Stimulated activated naive CD8-positive, alpha-beta T cell treated with anti-CD3 and anti-CD28 coated beads, Interleukin-15, Interleukin-2, amounts not matched to agents 100 U/mL and 50 U/mL, for 24 hours (primary cell): Measurements from ENCODE around the gene SPAG6.
A peak's percentile ranks its signal among the peaks of the same experiment; 100 is the strongest.
"Not testable (repeated sequence)": the region's sequence is repeated elsewhere in the genome, so short reads cannot be mapped to it uniquely, and the experiment has no call there.

Experiments used
- ATAC-seq: fragments of 150-1000 bp; cut with Tn5 transposase; one replicate; pipeline ENCODE4 v1.10.0; 2021
- DNase-seq: peaks from one replicate; pipeline ENCODE4 v3.0.0; 2021

The SPAG6 gene

DNA sequence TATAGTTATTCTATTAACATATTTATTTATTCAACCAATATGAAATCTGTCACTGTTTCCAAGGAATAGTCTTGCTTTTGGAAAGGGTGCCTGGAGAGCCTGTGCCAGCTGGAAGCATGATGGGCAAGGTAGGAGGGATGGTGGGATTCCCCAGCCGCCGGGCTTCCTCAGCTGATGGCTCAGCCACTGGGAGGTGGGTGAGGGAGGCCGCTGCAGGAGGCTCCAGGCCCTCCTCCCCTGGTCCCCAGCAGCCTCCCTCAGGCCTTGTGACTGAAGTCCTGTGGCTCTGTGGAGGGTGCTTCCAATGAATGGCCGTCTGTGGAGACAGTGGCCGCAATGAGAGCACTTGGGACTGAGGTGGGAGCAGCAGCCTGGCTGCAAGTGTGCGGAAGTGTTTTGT, 27.0 kb downstream of the SPAG6 start:
- DNase-seq = no peak
- ATAC-seq = no peak

DNA sequence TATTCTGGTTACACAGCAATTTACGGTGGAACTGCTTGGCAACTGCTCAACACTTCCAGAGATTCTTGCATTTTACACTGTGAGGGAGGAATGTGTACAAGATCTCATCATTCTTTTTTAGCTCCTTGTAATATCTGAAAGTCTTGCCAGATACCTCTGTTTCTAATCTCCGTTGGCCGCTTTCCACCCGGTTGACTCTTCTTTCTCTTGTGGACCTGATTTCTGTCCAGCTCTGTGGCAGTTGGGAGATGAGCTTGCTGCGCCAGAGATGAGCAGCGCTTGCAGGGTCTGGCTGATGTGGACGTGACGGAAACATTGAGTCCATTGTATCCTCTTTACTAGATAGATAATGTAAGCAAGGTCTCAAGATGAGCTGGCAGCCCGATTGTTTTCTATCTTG, 27.6 kb downstream of the SPAG6 start:
- ATAC-seq = no peak
- DNase-seq = no peak

DNA sequence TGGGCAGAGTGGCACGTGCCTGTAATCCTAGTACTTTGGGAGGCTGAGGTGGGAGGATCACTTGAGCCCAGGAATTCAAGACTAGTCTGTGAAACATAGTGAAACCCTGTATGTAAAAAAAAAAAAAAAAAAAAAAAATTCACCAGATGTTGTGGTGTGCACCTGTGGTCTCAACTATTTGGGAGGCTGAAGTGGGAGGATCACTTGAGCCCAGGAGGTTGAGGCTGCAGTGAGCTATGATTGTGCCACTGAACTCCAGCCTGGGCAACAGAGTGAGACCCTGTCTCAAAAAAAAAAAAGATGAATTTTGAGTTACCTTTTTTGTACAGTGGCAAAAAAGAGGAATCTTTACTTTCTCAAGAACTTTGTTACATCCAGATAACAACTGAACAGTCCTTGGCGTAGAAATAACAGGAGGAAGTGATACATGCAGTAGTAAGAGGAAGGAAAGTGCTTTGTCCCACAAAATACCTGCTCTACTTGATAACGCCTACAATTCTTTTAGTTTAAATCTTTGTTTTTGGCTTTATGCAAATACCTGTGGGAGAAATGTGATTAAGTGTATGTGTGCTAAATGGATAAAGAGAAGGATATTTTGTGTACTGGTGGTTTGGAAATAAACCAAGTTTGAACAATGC, 29.3 kb downstream of the SPAG6 start:
- no peak for ATAC-seq
- no peak for DNase-seq

DNA sequence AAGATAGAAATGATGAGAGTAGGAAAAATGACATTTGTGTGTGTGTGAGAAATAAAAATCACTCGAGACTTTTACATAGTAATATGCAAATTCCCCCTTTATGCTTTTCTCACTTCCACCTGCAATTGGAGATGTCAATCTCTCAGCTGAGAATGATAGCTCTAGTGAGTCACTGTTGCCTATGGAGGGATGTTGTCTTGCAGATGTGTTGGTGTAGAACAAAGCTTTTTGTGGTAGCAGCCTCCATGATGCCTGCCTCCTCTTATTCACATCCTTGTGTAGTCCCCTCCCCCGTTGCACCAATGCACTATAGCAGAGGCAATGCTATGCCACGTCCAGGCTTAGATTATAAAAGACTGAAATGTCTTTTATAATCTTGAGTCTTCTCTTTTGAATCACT, 33.8 kb downstream of the SPAG6 start:
- ATAC-seq (peak; percentile 98), DNase-seq (peak; percentile 63)

DNA sequence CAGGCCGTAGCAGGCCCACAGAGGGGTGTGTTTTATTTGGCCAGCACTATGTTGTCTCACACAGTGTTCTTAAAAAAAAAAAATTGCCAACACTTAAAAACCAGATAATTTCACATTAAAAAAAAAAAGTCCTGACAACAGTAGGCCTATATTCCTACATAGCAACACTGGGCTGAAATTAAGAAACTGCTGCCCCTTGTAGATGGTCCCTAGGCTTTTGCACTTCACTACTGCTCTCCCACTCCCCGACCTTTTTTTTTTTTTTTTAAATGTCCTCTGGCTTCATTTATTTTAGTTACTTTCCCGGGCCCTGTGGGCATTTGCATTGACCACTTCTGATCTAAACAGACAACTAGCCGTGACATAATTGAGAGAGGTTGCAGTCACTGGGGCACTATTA, 36.0 kb downstream of the SPAG6 start:
- ATAC-seq (no peak), DNase-seq (no peak)

DNA sequence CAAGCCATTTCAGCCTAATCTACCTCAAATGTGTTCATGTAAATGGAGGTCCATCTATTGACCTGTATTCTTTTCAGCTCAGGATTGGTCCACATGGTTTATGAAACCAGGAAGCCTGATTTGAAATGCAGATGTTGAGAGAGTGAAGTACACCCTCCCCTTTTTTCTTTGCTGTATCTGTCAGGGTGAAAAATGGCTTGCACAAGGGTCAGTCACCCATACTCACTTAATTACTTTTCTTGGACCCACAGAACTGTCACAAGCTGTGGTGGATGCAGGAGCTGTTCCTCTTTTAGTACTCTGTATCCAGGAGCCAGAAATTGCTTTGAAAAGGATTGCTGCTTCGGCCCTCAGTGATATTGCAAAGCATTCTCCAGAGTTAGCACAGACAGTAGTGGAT, 41.2 kb downstream of the SPAG6 start:
- ATAC-seq (no peak), DNase-seq (no peak)

DNA sequence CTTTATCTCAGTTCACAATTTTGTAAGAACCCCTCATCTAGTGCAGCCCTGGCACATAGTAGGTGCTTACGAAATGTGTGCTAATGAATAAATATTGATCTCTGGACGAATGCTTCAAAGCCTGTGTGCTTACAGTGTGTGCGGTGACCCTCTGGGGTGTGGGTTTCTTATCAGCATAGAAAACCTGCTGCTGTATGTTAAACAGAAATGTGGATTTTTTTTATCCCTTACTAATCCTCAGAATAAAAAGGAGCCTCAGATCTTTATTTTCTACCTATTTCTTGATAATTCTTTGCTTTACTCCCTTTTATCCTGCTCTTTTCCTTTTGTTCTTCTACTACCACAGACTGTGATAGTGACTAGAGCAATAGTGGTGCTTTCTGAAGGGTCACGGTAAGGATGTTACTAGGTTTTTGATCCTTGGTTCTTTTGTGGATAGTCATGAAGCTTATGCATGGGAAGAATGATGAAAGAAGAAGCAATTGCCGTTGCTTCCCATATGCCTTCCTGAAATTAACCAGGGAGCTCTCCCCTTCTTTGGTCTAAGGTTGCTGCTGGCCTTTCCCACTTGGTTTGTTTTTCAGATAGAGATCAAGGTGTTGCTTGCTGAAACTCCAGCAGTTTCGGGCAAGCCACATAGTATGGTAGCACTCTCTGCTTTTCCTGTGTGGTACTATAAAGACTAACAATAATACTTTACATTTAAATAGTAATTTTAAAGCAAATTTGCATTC, 44.7 kb downstream of the SPAG6 start:
- DNase-seq (no peak), ATAC-seq (no peak)

DNA sequence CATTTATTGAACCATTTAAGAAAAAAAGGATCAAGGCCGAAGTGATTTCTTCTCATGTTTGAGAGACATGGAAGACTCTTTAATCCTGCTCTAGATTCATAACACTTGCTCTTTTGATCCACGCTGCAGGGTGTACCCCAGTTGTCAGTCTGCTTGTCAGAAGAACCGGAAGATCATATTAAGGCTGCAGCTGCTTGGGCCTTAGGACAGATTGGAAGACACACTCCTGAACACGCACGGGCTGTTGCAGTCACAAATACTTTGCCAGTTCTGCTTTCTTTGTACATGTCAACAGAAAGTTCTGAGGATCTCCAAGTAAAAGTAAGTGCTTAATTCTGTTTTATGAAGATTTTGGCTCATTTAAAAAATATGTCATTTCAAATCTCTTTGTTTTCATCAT, 46.3 kb downstream of the SPAG6 start:
- no peak for ATAC-seq

DNA sequence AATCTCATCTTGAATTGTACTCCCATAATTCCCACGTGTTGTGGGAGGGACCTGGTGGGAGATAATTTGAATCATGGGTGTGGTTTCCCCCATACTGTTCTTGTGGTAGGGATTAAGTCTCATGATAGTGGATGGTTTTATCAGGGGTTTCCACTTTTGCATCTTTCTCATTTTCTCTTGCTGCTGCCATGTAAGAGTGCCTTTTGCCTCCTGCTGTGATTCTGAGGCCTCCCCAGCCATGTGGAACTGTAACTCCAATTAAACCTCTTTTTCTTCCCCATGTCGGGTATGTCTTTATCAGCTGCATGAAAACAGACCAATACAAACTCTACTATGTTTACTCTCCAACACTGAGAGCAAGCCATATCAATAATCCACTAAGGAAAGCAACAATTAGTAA, 50.9 kb downstream of the SPAG6 start:
- ATAC-seq, DNase-seq: not testable (repeated sequence)

More for the DNA sequence above, 46.3 kb downstream of the SPAG6 start:
- no peak for DNase-seq

DNA sequence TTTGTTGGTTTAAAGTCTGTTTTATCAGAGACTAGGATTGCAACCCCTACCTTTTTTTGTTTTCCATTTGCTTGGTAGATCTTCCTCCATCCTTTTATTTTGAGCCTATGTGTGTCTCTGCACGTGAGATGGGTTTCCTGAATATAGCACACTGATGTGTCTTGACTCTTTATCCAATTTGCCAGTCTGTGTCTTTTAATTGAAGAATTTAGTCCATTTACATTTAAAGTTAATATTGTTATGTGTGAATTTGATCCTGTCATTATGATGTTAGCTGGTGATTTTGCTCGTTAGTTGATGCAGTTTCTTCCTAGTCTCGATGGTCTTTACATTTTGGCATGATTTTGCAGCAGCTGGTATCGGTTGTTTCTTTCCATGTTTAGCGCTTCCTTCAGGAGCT, 61.6 kb downstream of the SPAG6 start:
- DNase-seq, ATAC-seq: not testable (repeated sequence)

DNA sequence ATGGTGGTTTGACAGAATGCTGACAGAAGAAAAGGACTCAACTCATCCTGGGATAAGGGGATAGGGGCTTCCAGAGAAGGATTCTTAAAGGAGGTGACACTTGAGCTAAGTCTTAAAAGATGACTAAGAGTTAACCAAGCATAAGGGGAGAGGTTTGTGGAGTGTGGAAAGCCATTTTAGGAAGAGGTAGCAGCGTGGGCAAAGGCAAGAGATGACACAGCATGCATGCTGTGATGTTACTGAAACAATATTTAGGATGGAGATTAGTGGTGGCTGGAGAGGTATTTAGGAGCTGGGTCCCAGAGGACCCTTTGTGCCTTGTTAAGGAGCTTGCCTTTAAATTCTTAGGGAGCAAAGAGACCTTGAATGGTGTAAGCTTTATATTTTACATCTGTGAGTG, 65.1 kb downstream of the SPAG6 start:
- no peak for DNase-seq
- no peak for ATAC-seq

DNA sequence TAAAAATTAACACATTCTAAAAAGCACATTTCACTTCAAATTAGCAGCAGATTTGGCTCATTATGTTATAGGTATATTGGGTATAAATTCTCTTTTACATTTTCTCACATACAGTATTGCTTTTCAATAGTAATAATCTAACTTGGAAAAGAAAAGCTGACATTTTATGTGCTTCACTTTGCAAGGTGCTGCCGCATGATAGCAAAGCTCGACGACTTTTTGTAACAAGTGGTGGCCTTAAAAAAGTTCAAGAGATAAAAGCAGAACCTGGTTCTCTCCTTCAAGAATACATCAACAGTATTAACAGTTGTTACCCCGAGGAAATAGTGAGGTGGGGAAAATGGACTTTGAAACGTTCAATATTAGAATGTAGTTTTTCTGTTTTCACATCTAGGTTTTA, 65.5 kb downstream of the SPAG6 start:
- DNase-seq (no peak), ATAC-seq (no peak)

DNA sequence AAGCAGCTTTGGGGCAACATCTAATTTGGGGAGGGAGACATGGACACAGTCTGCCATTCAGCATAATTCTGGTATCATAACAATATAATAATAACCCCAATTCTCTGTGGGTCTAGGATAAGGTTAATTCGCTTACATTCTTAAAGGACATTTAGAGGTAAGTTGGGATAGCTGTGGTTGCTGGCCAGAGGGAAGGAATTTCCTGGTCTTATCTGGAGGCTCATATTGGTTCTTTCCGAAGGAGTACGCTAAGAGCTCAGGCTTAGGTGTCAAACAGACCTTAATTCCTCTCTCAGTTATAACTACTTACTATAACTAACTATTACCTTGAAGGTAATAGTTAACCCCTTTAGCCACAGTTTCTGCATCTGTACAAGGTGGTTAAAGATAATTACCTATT, 68.8 kb downstream of the SPAG6 start:
- DNase-seq (no peak), ATAC-seq (no peak)

DNA sequence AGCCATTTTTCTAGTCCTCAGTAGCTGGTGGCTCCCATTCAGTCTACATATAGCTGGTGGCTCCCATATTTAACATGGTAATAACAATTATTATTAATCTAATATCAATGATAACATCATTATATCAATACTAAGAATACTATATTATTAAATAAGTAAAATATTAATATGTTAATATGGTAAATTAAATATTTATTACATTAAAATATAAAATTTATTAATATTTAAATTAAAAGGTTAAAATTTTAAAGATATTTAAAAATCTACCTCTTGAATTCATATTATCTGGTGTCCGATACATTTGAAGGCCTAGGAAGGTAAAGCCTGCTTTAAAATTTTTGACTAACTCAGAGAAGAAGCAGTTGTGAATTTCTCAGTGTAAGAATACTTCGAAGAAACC, 69.8 kb downstream of the SPAG6 start:
- ATAC-seq (no peak), DNase-seq (no peak)

DNA sequence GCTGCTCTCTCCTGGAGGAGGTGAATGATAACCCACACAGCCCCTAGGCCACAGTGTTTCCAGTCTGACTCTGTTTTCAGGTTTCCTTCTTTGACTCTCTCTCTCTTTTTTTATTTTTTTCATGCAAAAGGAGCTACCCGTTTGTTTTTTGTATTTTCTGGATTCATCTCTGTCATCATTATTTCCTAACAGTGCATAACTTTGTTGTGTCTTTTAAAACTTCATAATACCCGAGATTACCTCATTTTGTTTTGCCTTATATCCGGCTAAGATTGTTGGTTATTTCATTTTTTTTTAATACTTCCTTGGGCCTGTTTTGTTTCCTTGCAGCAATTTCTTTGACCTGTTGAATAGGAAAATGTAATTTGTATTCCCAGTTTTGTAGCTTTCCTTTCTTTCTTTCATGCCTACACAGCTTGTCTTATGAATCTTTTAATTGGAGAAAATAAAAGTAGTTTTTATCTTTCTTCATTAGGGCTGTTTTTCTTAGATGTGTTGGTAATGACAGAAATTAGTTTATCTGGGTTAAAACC, 72.5 kb downstream of the SPAG6 start:
- no peak for ATAC-seq

DNA sequence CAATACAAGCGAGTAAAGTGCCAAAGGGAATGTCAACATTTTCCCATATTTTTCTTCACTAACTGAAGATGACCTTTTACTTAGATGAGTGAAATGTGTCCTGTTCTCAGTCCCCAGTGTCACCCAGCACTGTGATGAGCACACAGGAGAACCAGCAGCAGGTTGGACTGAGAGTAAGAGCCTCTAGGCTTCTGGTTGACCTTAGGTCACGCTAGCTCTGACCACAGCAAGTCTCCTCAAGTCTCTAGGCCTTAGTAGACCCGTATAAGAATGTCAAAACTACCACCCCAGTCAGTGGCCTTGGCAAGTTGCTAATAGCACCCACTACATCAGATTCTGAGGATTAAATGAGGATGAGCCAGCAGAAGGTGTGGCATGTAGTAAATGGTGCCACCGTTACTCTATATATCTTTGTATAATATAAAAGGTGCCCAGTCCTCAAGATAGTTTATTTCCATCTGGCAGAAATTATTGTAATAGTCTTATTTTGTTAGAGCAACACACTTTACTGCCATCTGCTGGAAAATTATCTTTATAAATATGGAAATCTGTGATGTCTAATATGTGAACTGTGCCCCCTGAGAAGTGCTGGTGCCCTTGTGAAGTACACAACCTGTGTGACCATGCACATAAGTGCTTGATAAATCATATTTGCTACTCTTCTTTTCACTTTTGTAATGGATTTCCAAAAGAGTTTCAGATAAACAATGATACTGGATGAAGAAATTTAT, 75.7 kb downstream of the SPAG6 start:
- ATAC-seq (peak; percentile 40), DNase-seq (no peak)

More for the DNA sequence above, 72.5 kb downstream of the SPAG6 start:
- no peak for DNase-seq

DNA sequence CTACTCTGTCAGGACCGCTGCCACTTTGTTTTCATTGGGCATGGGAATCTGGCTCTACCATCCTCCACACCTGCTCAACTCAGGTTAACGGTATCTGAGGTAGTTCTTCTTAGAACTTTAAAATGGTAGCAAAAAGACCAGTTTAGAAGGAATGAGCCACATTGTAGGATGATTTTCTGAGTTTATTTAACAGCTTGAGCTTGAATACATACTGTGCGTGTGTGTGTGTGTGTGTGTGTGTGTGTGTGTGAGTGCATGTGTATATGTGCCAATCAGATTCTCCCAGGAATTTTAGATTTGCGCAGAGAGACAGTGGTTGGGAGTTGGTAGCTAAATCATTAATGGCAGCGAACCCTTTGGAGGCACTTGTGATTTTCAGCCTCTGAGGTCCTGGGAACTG, 81.4 kb downstream of the SPAG6 start:
- ATAC-seq = no peak
- DNase-seq = no peak

DNA sequence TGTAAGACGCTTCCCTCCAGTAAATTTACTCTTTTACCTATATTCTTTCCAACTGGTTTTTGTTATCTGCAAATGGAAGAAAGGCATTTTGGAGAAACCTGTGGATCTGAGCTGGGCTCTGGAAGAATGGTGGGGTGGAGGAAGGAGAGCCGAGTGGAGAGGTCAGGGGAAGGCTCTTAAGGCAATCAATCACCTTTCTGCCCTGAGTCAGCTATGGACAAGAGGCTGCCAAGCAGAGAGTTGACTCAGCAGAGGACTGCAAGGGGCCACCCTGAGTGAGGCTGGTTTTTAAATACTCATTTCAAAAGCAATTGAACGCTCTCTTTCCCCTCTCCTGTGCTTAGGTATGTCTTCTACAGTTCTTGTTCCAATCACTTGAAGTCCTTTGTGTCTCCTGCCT, 81.8 kb downstream of the SPAG6 start:
- no peak for DNase-seq
- peak; percentile 34 for ATAC-seq

DNA sequence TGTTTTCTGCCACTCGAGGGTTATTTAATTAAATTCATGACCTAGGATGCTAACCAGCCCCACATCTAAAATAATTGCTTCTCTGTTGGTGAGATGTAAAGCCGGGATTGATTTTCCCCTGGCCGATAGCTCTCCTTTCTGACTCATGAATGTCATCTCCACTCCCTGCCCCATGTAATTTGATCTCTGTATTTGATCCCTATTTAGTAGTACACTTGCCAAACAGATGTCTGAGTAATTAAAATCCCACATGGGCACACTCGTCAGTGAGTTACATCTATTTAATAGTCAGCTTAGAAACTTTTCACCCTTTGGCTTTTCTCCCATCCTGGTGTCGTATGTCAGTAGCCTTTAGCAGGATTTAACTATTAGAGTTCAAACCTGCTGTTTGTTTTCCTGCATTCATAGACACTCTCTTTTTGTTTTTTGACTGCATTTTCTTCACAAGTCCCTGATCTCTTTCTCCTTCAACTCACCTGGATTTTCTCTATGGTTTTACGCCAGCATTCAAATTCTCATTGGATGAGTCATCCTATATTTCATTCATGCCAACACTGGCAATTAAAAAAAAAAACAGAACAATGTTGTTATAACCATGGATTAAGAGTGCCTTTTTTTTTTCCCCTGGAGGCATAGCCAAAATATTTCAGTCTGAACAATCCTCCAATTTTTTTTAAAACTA, 82.7 kb downstream of the SPAG6 start:
- no peak for DNase-seq
- ATAC-seq = no peak

DNA sequence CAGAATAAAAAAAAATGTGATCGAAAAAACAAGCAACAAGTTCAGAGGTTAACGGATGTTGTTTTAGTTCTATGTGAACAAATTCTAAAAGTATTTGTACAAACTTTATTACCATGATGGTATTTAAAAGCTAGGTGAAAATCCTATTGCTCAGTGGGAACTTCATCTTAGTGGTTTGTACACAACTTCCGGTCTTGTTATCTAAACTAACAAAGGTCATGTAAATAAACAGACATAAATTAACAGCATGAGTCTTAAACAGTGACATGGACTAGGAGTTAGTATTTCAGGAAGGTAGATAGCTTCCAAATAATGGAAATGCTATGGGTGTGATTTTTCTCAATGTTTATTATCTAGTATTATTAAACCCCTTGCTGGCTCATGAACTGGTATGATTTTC, 83.8 kb downstream of the SPAG6 start:
- ATAC-seq (no peak), DNase-seq (no peak)

DNA sequence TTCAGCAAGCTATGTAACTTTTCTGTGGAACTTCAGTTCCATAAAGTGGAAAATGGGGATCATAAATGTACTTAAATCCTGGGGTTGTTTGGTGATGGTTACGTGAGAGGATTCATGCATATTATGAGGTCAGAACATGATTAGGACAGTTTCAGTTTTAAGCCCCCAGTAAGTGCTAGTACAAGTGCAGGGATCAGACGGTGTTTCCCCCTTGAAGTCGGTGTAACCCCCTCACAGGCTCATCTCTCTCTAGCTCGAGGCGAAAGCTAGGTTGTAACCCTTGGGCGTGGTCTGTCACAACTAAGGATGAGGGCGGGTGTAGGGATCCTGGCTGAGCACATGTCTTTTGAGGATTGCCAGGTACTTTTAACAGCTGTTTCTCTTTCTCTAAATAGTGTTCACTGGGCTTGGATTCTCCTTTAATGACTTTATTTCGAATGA, 84.7 kb downstream of the SPAG6 start:
- peak; percentile 68 for ATAC-seq
- DNase-seq = peak; percentile 24

DNA sequence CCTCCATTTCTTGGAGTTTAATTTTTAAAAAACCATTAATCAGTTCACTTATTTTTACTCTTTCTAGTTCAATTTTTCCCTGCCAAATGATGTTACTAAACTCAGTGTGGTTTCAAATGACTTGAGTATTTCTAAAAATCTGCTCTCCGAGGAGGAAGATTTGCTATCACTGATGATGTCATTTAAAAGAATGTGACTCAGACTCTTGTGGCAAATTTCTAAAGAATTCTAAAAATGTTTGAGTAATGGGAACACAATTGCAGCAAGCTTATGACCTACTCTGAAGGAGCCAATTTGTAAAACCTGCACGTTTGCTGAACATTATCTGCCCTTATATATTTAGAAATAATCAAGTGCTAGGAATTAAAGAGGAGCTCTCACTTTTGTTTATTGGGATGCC, 88.6 kb downstream of the SPAG6 start:
- ATAC-seq = no peak
- DNase-seq = no peak

DNA sequence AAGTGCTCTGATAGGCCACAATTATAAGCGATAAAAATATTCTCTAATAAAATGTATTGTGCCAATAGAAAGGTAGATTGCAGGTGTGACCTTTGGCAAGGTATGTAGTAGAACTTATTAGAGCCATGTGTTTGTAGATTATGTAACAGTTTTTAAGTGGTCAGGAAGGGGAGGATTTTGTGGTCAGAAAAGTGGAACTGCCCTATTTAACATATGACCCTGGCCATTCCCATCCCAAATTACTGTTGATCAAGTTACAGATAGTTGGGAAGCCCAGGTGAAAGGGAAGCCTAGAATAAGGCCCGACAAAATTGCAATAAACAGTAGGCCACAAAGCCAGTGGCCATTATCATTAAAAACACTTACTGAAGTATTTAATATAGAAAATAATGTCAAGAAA, 89.2 kb downstream of the SPAG6 start:
- DNase-seq (no peak), ATAC-seq (no peak)
